IMR-90 (cell line): ENCODE results near the gene DNAJB9. TPM values are rescaled to one million over a fixed set of nuclear protein-coding genes. Genes with fewer than 3 reads are reported as not detected.

Experiments
- ATAC-seq: fragments of 200-7000 bp; cut with Tn5 transposase; 2 replicates; pipeline ENCODE4 v1.9.1; 2020; ENCODE audit warnings: low read depth, mild to moderate bottlenecking, moderate library complexity
- BruUV-seq: library from RNA; stranded (reverse); fragments of 400-500 nt; replicated peaks from 2 replicates; lab custom pipeline; 2021; lab: Mats Ljungman, UMichigan
- CTCF ChIA-PET: fragments of 300-600 bp; formaldehyde crosslinking; extraction: SDS; loops from one replicate; lab custom pipeline; 2021; ENCODE audit warnings: antibody characterized with exemption; lab: Yijun Ruan, JAX
- POLR2A ChIA-PET: fragments of 300-600 bp; sonication (Branson Sonifier 250); formaldehyde crosslinking; loops from one replicate; lab custom pipeline; 2022; ENCODE audit warnings: antibody characterized with exemption; ENCODE audit not compliant: unreplicated experiment; lab: Charles Lee
- DNase-seq: peaks from one replicate; pipeline ENCODE4 v3.0.0; 2013
- H2AFZ ChIP-seq: replicated peaks from 2 replicates; pipeline ENCODE3; 2013; ENCODE audit warnings: low read length, mild to moderate bottlenecking; ENCODE audit not compliant: poor library complexity
- H2AK5ac ChIP-seq: 2 replicates; pipeline ENCODE4 v1.6.1; 2013; ENCODE audit warnings: low read depth, low read length, inconsistent platforms
- H2AK9ac ChIP-seq: replicated peaks from 2 replicates; pipeline ENCODE3; 2013; ENCODE audit warnings: mild to moderate bottlenecking, low read depth, low read length, moderate library complexity; ENCODE audit not compliant: poor library complexity
- H2BK120ac ChIP-seq: 2 replicates; pipeline ENCODE4 v1.6.1; 2013; ENCODE audit warnings: low read depth, low read length, inconsistent platforms
- H2BK15ac ChIP-seq: 3 replicates; pipeline ENCODE4 v1.6.1; 2013; ENCODE audit warnings: low read depth, low read length, inconsistent platforms
- H2BK20ac ChIP-seq: 2 replicates; pipeline ENCODE4 v1.6.1; 2013; ENCODE audit warnings: low read depth, mild to moderate bottlenecking, inconsistent platforms, low read length, moderate library complexity
- H2BK5ac ChIP-seq: 2 replicates; pipeline ENCODE4 v1.6.1; 2013; ENCODE audit warnings: mild to moderate bottlenecking, low read depth, low read length, inconsistent platforms; ENCODE audit not compliant: poor library complexity, severe bottlenecking
- H3K14ac ChIP-seq: replicated peaks from 2 replicates; pipeline ENCODE4 v1.6.1; 2013; ENCODE audit warnings: low read depth, low read length, inconsistent platforms
- H3K18ac ChIP-seq: 2 replicates; pipeline ENCODE4 v1.6.1; 2013; ENCODE audit warnings: low read depth, low read length, control low read depth
- H3K23ac ChIP-seq: 2 replicates; pipeline ENCODE4 v1.6.1; 2013; ENCODE audit warnings: low read depth, low read length, inconsistent platforms
- H3K27ac ChIP-seq: 2 replicates; pipeline ENCODE4 v1.5.1; 2013; ENCODE audit warnings: mild to moderate bottlenecking, control low read depth, low read length; ENCODE audit not compliant: insufficient read depth
- H3K27me3 ChIP-seq: 2 replicates; pipeline ENCODE4 v1.6.1; 2013; ENCODE audit warnings: low read length; ENCODE audit not compliant: control insufficient read depth, insufficient read depth
- H3K36me3 ChIP-seq: 2 replicates; pipeline ENCODE4 v1.6.1; 2013; ENCODE audit warnings: low read length, mixed read lengths; ENCODE audit not compliant: control insufficient read depth, insufficient read depth
- H3K4ac ChIP-seq: 2 replicates; pipeline ENCODE4 v1.6.1; 2013; ENCODE audit warnings: low read depth, low read length, inconsistent platforms
- H3K4me1 ChIP-seq: 2 replicates; pipeline ENCODE4 v1.6.1; 2013; ENCODE audit warnings: low read length, mixed read lengths; ENCODE audit not compliant: control insufficient read depth, insufficient read depth
- H3K4me2 ChIP-seq: 2 replicates; pipeline ENCODE4 v1.6.1; 2013; ENCODE audit warnings: low read depth, mild to moderate bottlenecking, control low read depth, low read length, moderate library complexity
- H3K4me3 ChIP-seq: 2 replicates; pipeline ENCODE4 v1.5.1; 2013; ENCODE audit warnings: low read depth, mild to moderate bottlenecking, control low read depth, low read length, moderate library complexity; ENCODE audit not compliant: insufficient read depth
- H3K56ac ChIP-seq: 2 replicates; pipeline ENCODE4 v1.6.1; 2013; ENCODE audit warnings: low read length, inconsistent platforms; ENCODE audit not compliant: insufficient read depth; ENCODE audit errors: extremely low read depth
- H3K79me1 ChIP-seq, 2 experiments: 2 replicates each; pipeline ENCODE4 v1.6.1; 2013; ENCODE audit warnings: low read length in 2 of 2, inconsistent platforms in 1 of 2, low read depth in 1 of 2
- H3K9ac ChIP-seq: 2 replicates; pipeline ENCODE4 v1.6.1; 2013; ENCODE audit warnings: low read depth, low read length, control low read depth
- H3K9me1 ChIP-seq: 2 replicates; pipeline ENCODE4 v1.6.1; 2013; ENCODE audit warnings: low read length, inconsistent platforms; ENCODE audit not compliant: insufficient read depth
- H3K9me3 ChIP-seq: 2 replicates; pipeline ENCODE4 v1.6.1; 2013; ENCODE audit warnings: low read length; ENCODE audit not compliant: control insufficient read depth, insufficient read depth
- H4K20me1 ChIP-seq: 2 replicates; pipeline ENCODE4 v1.6.1; 2013; ENCODE audit warnings: low read length, inconsistent platforms; ENCODE audit not compliant: insufficient read depth
- H4K5ac ChIP-seq: 2 replicates; pipeline ENCODE4 v1.6.1; 2013; ENCODE audit warnings: mild to moderate bottlenecking, low read depth, low read length, control low read depth
- H4K8ac ChIP-seq, 2 experiments: 2 replicates each; pipeline ENCODE4 v1.6.1; 2013; ENCODE audit warnings: low read depth in 2 of 2, low read length in 2 of 2, control low read depth in 1 of 2, inconsistent platforms in 1 of 2
- H4K91ac ChIP-seq: 2 replicates; pipeline ENCODE4 v1.6.1; 2013; ENCODE audit warnings: low read depth, low read length, inconsistent platforms; ENCODE audit not compliant: insufficient read depth
- BHLHE40 ChIP-seq: fragments of 150-350 bp; IDR thresholded peaks from 2 replicates; pipeline ENCODE4 v1.6.1; 2016; ENCODE audit warnings: mild to moderate bottlenecking, low read depth, low read length
- CHD1 ChIP-seq: IDR thresholded peaks from 2 replicates; pipeline ENCODE4 v1.6.1; 2012; ENCODE audit warnings: low read depth, low read length, improper control_type of control experiment
- CTCF ChIP-seq: conservative IDR thresholded peaks from 2 replicates; pipeline ENCODE4 v1.5.1; 2012; ENCODE audit warnings: mild to moderate bottlenecking, low read depth, low read length, improper control_type of control experiment
- MAFK ChIP-seq: IDR thresholded peaks from 2 replicates; pipeline ENCODE4 v1.6.1; 2012; ENCODE audit warnings: low read depth, low read length, improper control_type of control experiment
- MAZ ChIP-seq: IDR thresholded peaks from 2 replicates; pipeline ENCODE4 v1.6.1; 2012; ENCODE audit warnings: low read depth, mild to moderate bottlenecking, low read length, improper control_type of control experiment, moderate library complexity, borderline replicate concordance
- MXI1 ChIP-seq: IDR thresholded peaks from 2 replicates; pipeline ENCODE4 v1.6.1; 2012; ENCODE audit warnings: low read depth, mild to moderate bottlenecking, low read length, moderate library complexity, borderline replicate concordance
- POLR2A ChIP-seq: IDR thresholded peaks from 2 replicates; pipeline ENCODE4 v1.6.1; 2012; ENCODE audit warnings: mild to moderate bottlenecking, low read depth, low read length
- RAD21 ChIP-seq: IDR thresholded peaks from 2 replicates; pipeline ENCODE4 v1.6.1; 2012; ENCODE audit warnings: low read length, improper control_type of control experiment
- RFX5 ChIP-seq: IDR thresholded peaks from 2 replicates; pipeline ENCODE4 v1.8.0; 2012; ENCODE audit warnings: low read depth, mild to moderate bottlenecking, low read length, moderate library complexity
- SMC3 ChIP-seq: fragments of 150-350 bp; IDR thresholded peaks from 2 replicates; pipeline ENCODE4 v1.6.1; 2016; ENCODE audit warnings: low read depth, mild to moderate bottlenecking, antibody characterized with exemption, low read length, moderate library complexity
- USF2 ChIP-seq: fragments of 150-350 bp; IDR thresholded peaks from 2 replicates; pipeline ENCODE4 v1.6.1; 2017; ENCODE audit warnings: mild to moderate bottlenecking, antibody characterized with exemption, low read length, low read depth
- WGBS, 2 experiments: methylation state at CpG; one replicate each; pipeline versions ENCODE4 v1.1.5 to v1.1.7; 2013; ENCODE audit warnings: missing lambda C conversion rate in 2 of 2; ENCODE audit not compliant: insufficient read length in 1 of 2; ENCODE audit errors: extremely low coverage in 2 of 2; 5-methylcytosine and 5-hydroxymethylcytosine counted together
- dilution Hi-C: fragments of 300-500 bp; cut with HindIII; formaldehyde crosslinking; loops from one replicate; pipeline ENCODE4 v1.14.3; 2018; ENCODE audit warnings: low sequenced_read_pairs; ENCODE audit not compliant: unreplicated experiment
- in situ Hi-C: fragments of 300-500 bp; cut with MboI; formaldehyde crosslinking; loops from 3 replicates; pipeline ENCODE4 v1.14.3; 2019; ENCODE audit warnings: low sequenced_read_pairs, inconsistent platforms, mixed read lengths
- intact Hi-C: fragments of 100-400 bp; cut with micrococcal nuclease; formaldehyde crosslinking; loops from 2 replicates; pipeline ENCODE4 v1.10.0; 2022
- polyA plus RNA-seq, 3 experiments: library from polyadenylated mRNA; depleted of rRNA; stranded (reverse); fragments of >200 nt; gene quantifications; 2 replicates each; pipeline ENCODE4 v1.2.3, GENCODE V29; 2012; ENCODE audit warnings: low replicate concordance in 1 of 3
- total RNA-seq: library from RNA; depleted of rRNA; stranded (reverse); fragments of >200 nt; gene quantifications from 2 replicates; pipeline ENCODE4 v1.2.3, GENCODE V29; 2012
- TF ChIP-seq, protein P1 (sequence below): fragments of 150-350 bp; IDR thresholded peaks from 2 replicates; pipeline ENCODE4 v1.6.1; 2016; ENCODE audit warnings: low read depth, mild to moderate bottlenecking, low read length, moderate library complexity, borderline replicate concordance

DNAJB9 gene
- total and polyA plus RNA-seq, 2 of the 4 experiments (the other 2 are of a cell fraction), result 3.8 to 44.6 TPM

GRCh38 chr7:108580298-108580697 is 10.6 kb downstream of the DNAJB9 start:
- no peak overlapping the region for H2BK15ac ChIP-seq
- no peak overlapping the region for H2BK120ac ChIP-seq
- H2BK5ac ChIP-seq, result no peak overlapping the region
- no peak overlapping the region for H2AK5ac ChIP-seq
- H4K91ac ChIP-seq, result no peak overlapping the region
- H3K36me3 ChIP-seq, result peaks cover 2% of the 10 kb centered on the region; the same call in 1 of the 2 replicates
- no peaks in the 10 kb centered on the region for H3K27me3 ChIP-seq
- H3K4me2 ChIP-seq, result no peak overlapping the region
- DNase-seq (no peak), ATAC-seq (no peak)
- no peak overlapping the region for H4K8ac ChIP-seq
- in situ Hi-C loops (no loop called here), intact Hi-C loops (no loop called here), dilution Hi-C loops (no loop called here)
- no peak overlapping the region for H3K27ac ChIP-seq
- H3K4me3 ChIP-seq, result no peak overlapping the region
- H3K14ac ChIP-seq, result no peak overlapping the region
- H2AFZ ChIP-seq, result no peak overlapping the region
- H2BK20ac ChIP-seq, result no peak overlapping the region
- H3K4ac ChIP-seq, result no peak overlapping the region
- no peak overlapping the region for H4K5ac ChIP-seq
- no peak overlapping the region for H3K56ac ChIP-seq
- no peak overlapping the region for H2AK9ac ChIP-seq
- peaks cover 3% of the 10 kb centered on the region; the same call in 1 of the 2 replicates for H3K9me3 ChIP-seq
- no peak overlapping the region for H3K18ac ChIP-seq
- no peaks in the 10 kb centered on the region for H4K20me1 ChIP-seq
- no peaks in the 10 kb centered on the region for H3K4me1 ChIP-seq
- H3K9ac ChIP-seq, result no peak overlapping the region
- H3K23ac ChIP-seq, result no peak overlapping the region
- 83% methylated on average over 1 of the region's 6 CpGs; no CpG with 5 or more reads in 1 of the 2 experiments for WGBS, 2 experiments
- ChIA-PET POLR2A (no interaction called here), CTCF (no interaction called here)
- no peaks in the 10 kb centered on the region for H3K79me1 ChIP-seq
- TF ChIP-seq RAD21 (no peak), MXI1 (no peak), USF2 (no peak), BHLHE40 (no peak), RFX5 (no peak), SMC3 (no peak), POLR2A (no peak), MAFK (no peak), CHD1 (no peak), CTCF (no peak), MAZ (no peak)
- TF ChIP-seq, protein P1, sequence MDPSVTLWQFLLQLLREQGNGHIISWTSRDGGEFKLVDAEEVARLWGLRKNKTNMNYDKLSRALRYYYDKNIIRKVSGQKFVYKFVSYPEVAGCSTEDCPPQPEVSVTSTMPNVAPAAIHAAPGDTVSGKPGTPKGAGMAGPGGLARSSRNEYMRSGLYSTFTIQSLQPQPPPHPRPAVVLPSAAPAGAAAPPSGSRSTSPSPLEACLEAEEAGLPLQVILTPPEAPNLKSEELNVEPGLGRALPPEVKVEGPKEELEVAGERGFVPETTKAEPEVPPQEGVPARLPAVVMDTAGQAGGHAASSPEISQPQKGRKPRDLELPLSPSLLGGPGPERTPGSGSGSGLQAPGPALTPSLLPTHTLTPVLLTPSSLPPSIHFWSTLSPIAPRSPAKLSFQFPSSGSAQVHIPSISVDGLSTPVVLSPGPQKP, result no peak
- no peaks in the 10 kb centered on the region; the same call in 1 of the 2 replicates for H3K9me1 ChIP-seq
- no TSS peak for BruUV-seq
